Liver (tissue), 9 donors: ENCODE measurements around the gene ABTB2. TPM values are rescaled to one million over a fixed set of nuclear protein-coding genes. Genes with fewer than 3 reads are reported as not detected.

Experiments used
- DNase-seq: peaks from one replicate; pipeline ENCODE4 v3.0.0-alpha.2; 2017; ENCODE audit warnings: low spot score
- H3K27ac ChIP-seq, 2 donors: one replicate each; pipeline ENCODE4 v1.7.0; 2013; ENCODE audit warnings: inconsistent platforms in 2 of 2, low read length in 2 of 2, control low read depth in 1 of 2, low read depth in 1 of 2, mild to moderate bottlenecking in 1 of 2
- H3K27me3 ChIP-seq, 4 donors: one replicate each; pipeline versions ENCODE4 v1.6.1 to v1.7.0; 2013; ENCODE audit warnings: low read length in 3 of 4, inconsistent platforms in 1 of 4, mild to moderate bottlenecking in 1 of 4, moderate library complexity in 1 of 4; ENCODE audit not compliant: control insufficient read depth in 4 of 4, insufficient read depth in 4 of 4
- H3K36me3 ChIP-seq, 4 donors: one replicate each; pipeline versions ENCODE4 v1.6.1 to v1.7.0; 2013; ENCODE audit warnings: low read length in 3 of 4, mild to moderate bottlenecking in 3 of 4, low read depth in 1 of 4, moderate library complexity in 1 of 4; ENCODE audit not compliant: control insufficient read depth in 4 of 4, insufficient read depth in 3 of 4
- H3K4me1 ChIP-seq, 4 donors: one replicate each; pipeline versions ENCODE4 v1.6.1 to v1.7.0; 2013; ENCODE audit warnings: low read length in 3 of 4, mild to moderate bottlenecking in 3 of 4, moderate library complexity in 1 of 4; ENCODE audit not compliant: control insufficient read depth in 4 of 4, insufficient read depth in 4 of 4
- H3K4me3 ChIP-seq, 3 donors: one replicate each; pipeline versions ENCODE4 v1.6.1 to v1.7.0; 2013; ENCODE audit warnings: low read length in 3 of 3, control low read depth in 1 of 3, low read depth in 1 of 3, mild to moderate bottlenecking in 1 of 3
- H3K9ac ChIP-seq, 2 donors: one replicate each; pipeline ENCODE4 v1.7.0; 2013; ENCODE audit warnings: low read length in 2 of 2, mild to moderate bottlenecking in 2 of 2, moderate library complexity in 2 of 2, control low read depth in 1 of 2, low read depth in 1 of 2
- H3K9me3 ChIP-seq, 4 donors: one replicate each; pipeline versions ENCODE4 v1.6.1 to v1.7.0; 2013; ENCODE audit warnings: low read length in 3 of 4; ENCODE audit not compliant: control insufficient read depth in 4 of 4
- ATF3 ChIP-seq: IDR thresholded peaks from 2 replicates; pipeline ENCODE4 v1.6.1; 2016; ENCODE audit warnings: antibody characterized with exemption
- CTCF ChIP-seq: fragments of 150-350 bp; IDR thresholded peaks from 2 replicates; pipeline ENCODE4 v1.5.1; 2017; ENCODE audit warnings: improper control_type of control experiment, low read depth, low read length; ENCODE audit not compliant: missing input control
- EGR1 ChIP-seq, 2 donors: IDR thresholded peaks; 2 replicates each; pipeline ENCODE4 v1.6.1; 2016 to 2018; ENCODE audit warnings: antibody characterized with exemption in 2 of 2, low read depth in 2 of 2
- FOXA1 ChIP-seq: IDR thresholded peaks from 2 replicates; pipeline ENCODE4 v1.6.1; 2016; ENCODE audit warnings: antibody characterized with exemption
- FOXA2 ChIP-seq: IDR thresholded peaks from 2 replicates; pipeline ENCODE4 v1.6.1; 2016; ENCODE audit warnings: antibody characterized with exemption
- GABPA ChIP-seq, 2 donors: IDR thresholded peaks in 1 of 2; conservative IDR thresholded peaks in 1 of 2; 2 replicates each; pipeline ENCODE4 v1.6.1; 2016; ENCODE audit warnings: antibody characterized with exemption in 2 of 2, mild to moderate bottlenecking in 1 of 2, moderate library complexity in 1 of 2
- HNF4A ChIP-seq, 2 donors: conservative IDR thresholded peaks; 2 replicates each; pipeline ENCODE4 v1.6.1; 2016; ENCODE audit warnings: antibody characterized with exemption in 2 of 2, mild to moderate bottlenecking in 2 of 2
- HNF4G ChIP-seq: IDR thresholded peaks from 2 replicates; pipeline ENCODE4 v1.6.1; 2016; ENCODE audit warnings: antibody characterized with exemption
- JUND ChIP-seq, 2 donors: IDR thresholded peaks; 2 replicates each; pipeline ENCODE4 v1.6.1; 2016; ENCODE audit warnings: antibody characterized with exemption in 2 of 2
- MAX ChIP-seq: IDR thresholded peaks from 2 replicates; pipeline ENCODE4 v1.6.1; 2016; ENCODE audit warnings: antibody characterized with exemption
- NR2F2 ChIP-seq: IDR thresholded peaks from 2 replicates; pipeline ENCODE4 v1.6.1; 2016; ENCODE audit warnings: antibody characterized with exemption
- RAD21 ChIP-seq, 2 donors: IDR thresholded peaks; 2 replicates each; pipeline ENCODE4 v1.6.1; 2016; ENCODE audit warnings: antibody characterized with exemption in 2 of 2, mild to moderate bottlenecking in 2 of 2
- REST ChIP-seq: IDR thresholded peaks from 2 replicates; pipeline ENCODE4 v1.6.1; 2016; ENCODE audit warnings: antibody characterized with exemption, mild to moderate bottlenecking
- RXRA ChIP-seq, 2 donors: IDR thresholded peaks; 2 replicates each; pipeline ENCODE4 v1.6.1; 2017 to 2018; ENCODE audit warnings: antibody characterized with exemption in 2 of 2, mild to moderate bottlenecking in 1 of 2
- SP1 ChIP-seq: IDR thresholded peaks from 2 replicates; pipeline ENCODE4 v1.6.1; 2018; ENCODE audit warnings: antibody characterized with exemption, mild to moderate bottlenecking
- TAF1 ChIP-seq: conservative IDR thresholded peaks from 2 replicates; pipeline ENCODE4 v1.6.1; 2016; ENCODE audit warnings: antibody characterized with exemption, mild to moderate bottlenecking
- YY1 ChIP-seq: IDR thresholded peaks from 2 replicates; pipeline ENCODE4 v1.6.1; 2016; ENCODE audit warnings: antibody characterized with exemption, mild to moderate bottlenecking
- ZBTB33 ChIP-seq: IDR thresholded peaks from 2 replicates; pipeline ENCODE4 v1.6.1; 2016; ENCODE audit warnings: antibody characterized with exemption
- WGBS: extraction: QIAGEN DNeasy Blood & Tissue Kit; methylation state at CpG from one replicate; pipeline ENCODE4 v1.1.7; 2013; 5-methylcytosine and 5-hydroxymethylcytosine counted together
- polyA plus RNA-seq, 2 donors: library from polyadenylated mRNA; stranded (reverse) in 1 of 2; unstranded in 1 of 2; fragments of 200-250 nt in 1 of 2; fragments of >200 nt in 1 of 2; fragmentation: Nextera tagmentation in 1 of 2; extraction: Ambion mirVana in 1 of 2; gene quantifications; one replicate each; pipeline versions ENCODE4 v1.2.1 to v1.2.3, GENCODE V29; 2013 to 2015
- total RNA-seq, 2 donors: library from RNA; depleted of rRNA; stranded (reverse); fragments of >200 nt; gene quantifications; one replicate each; pipeline ENCODE4 v1.2.3, GENCODE V29; 2014
- donor health status: healthy.
- donor health status: healthy.
- donor health status: healthy.
- donor health status: healthy.
- donor health status: healthy.

The ABTB2 gene
- total and polyA plus RNA-seq, 4 donors: 2.4 to 8.9 (median 6.1) TPM

GRCh38 chr11:34238533-34238932 is 119.3 kb downstream of the ABTB2 start:
- Histone ChIP-seq H3K36me3 (no peaks in the 10 kb centered on the region), H3K9me3 (no peaks in the 10 kb centered on the region), H3K4me3 (no peak overlapping the region), H3K4me1 (peaks cover 0 to 7% (median 1%) of the 10 kb centered on the region in 4 donors), H3K27me3 (no peaks in the 10 kb centered on the region), H3K9ac (no peak overlapping the region), H3K27ac (no peak overlapping the region)
- 83% methylated on average over 11 of the region's 11 CpGs for WGBS
- DNase-seq: no peak
- TF ChIP-seq TAF1 (no peak), YY1 (no peak), RAD21 (IDR thresholded peaks at IDR 0.05) (no peak), NR2F2 (no peak), MAX (no peak), ZBTB33 (no peak), GABPA (IDR thresholded peaks at IDR 0.05 in 1 of 2, conservative IDR thresholded peaks at IDR 0.05 in 1 of 2) (no peak), CTCF (no peak), FOXA1 (no peak), RXRA (IDR thresholded peaks at IDR 0.05) (no peak), REST (no peak), ATF3 (no peak), HNF4A (conservative IDR thresholded peaks at IDR 0.05) (no peak), HNF4G (no peak), SP1 (no peak), FOXA2 (no peak), JUND (IDR thresholded peaks at IDR 0.05) (no peak), EGR1 (IDR thresholded peaks at IDR 0.05; ENCODE audit: low read depth in 2 of 2) (no peak)
